HG03066 (cell line): ENCODE measurements around the gene ANGPTL2.

Source experiments
- ATAC-seq: cut with Tn5 transposase; IDR thresholded peaks from one replicate; pipeline ENCODE4 v1.9.1; 2021; ENCODE audit warnings: low read depth; ENCODE audit not compliant: unreplicated experiment

Gene ANGPTL2

GRCh38 chr9:127099664-127100063, 22.8 kb downstream of the ANGPTL2 start:
- ATAC-seq, result no peak

GRCh38 chr9:127098916-127099553, 23.4 kb downstream of the ANGPTL2 start:
- ATAC-seq, result no peak

DNA sequence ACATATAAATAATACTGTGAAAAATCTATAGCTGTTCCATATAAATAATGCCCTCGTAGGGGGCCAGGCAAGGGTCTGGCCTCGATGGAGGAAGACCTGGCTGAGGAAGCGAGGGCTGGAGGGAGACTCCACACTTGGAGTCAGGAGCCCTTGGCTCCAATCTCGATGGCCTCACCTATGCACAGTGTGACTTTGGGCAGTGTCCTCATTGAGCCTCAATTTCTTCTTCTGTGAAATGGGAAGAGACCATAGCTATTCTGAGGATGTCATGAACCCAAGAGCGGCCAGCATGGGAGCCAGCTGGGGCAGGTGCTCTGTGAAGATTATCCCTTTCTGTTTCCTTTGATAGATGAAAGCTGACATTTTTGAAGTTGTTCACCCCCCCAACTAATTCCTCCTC, 24.8 kb downstream of the ANGPTL2 start:
- ATAC-seq, result no peak

- ATAC-seq, result no peak
Measured at GRCh38 chr9:127096208-127096607, 26.2 kb downstream of the ANGPTL2 start.

- no peak for ATAC-seq
Measured at GRCh38 chr9:127095411-127095810, 27.0 kb downstream of the ANGPTL2 start.

DNA sequence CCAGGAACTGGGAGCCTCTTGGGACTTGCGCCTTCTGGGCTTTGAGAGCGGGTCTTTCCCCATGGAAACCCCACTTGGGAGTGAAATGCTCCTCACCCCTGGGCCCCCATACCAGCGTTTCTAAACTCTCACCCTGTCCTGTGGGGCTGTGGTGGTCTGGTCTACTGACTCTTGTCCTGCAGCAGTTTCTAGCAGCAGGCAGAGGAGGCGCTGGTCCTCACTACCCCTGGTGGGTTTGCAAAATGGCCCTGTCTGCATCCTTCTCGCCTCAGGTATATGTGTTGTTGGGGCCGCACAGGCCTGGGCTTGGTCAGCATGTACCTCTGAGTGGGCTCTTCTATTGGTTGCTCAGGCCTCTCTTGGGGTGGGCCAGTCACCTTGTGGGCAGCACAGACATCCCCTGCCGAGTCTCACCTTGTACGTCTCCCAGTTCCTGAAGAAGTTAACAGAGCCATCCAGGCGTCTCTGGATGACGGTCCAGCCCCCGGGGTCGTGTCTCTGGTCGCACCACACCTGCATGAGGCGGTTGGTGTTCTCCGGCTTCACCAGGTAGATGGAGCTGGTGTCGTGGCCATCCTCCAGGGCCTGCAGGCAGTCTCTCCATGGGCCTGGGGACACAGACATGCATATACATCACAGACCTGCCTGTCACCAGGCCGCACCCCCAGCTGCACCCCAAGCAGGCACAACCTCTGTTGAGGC, 29.0 kb downstream of the ANGPTL2 start:
- no peak for ATAC-seq

DNA sequence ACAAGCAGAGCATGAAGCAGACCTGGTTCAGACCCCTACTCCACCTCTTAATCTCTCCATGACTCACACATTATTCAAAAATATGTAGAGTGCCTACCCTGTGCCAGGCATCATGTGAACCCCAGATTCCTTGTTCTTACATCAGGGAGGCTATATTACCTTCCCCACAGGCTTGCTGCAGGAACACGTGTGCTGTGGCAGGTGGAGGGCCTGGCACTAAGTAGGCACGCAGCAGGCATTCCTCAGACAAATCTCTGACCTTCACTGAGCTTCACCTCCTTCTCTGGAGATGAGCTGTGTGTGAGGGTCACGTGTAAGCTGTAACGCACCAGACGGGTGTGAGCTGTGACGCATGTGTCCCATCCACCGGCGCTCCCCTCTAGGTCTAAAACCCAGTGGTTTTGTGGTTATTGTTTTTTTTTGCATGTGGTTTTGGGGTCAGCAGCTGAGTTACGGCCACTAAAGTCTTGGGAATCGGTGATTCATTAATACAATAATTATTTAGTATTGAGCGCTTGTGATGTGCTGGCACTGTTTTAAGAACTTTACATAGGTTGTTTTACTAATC, 30.3 kb downstream of the ANGPTL2 start:
- no peak for ATAC-seq

- ATAC-seq, result no peak
Measured at GRCh38 chr9:127091526-127091925, 30.9 kb downstream of the ANGPTL2 start.

- no peak for ATAC-seq
Measured at GRCh38 chr9:127090341-127090985, 32.0 kb downstream of the ANGPTL2 start.

- no peak for ATAC-seq
Measured at GRCh38 chr9:127089631-127090081, 32.8 kb downstream of the ANGPTL2 start.

GRCh38 chr9:127088724-127089615, 33.5 kb downstream of the ANGPTL2 start:
- ATAC-seq, result no peak

DNA sequence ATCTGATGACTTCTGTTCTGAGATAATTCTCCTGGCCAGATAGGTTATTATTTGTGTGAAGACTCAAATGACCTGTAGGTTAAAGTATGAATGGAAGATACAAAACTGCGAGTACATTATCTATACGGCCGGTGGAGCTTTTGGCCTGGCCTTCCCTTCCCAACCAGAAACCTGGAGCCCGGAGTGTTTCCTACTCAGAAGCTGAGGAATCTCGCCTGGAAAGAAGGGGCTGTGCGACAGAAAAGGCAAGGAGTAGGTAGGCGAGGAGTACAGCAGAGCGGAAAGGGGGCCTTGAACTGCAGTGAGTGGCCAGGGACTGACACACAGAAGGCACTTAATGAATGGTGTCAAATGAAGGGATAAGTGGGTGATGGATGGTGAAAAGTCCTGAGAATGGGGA, 34.6 kb downstream of the ANGPTL2 start:
- no peak for ATAC-seq

DNA sequence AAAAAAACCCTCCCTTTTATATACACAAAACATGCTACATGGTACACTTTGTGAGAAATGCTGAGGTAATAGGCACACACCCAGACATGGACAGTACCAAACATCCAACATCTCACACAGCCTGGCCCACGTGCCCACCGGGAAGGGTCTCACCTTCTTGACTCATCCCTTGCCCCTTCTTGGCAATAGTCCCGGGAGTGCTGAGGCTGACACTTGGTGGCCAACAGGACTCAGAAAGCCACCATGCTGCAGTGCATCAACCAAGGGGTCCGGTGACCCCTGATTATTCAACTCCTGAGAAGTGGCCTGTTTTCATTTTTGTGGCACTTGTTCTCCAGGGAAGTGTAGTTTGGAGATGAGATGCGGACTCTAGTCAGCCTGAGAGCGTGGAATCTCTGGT, 35.0 kb downstream of the ANGPTL2 start:
- ATAC-seq, result no peak

DNA sequence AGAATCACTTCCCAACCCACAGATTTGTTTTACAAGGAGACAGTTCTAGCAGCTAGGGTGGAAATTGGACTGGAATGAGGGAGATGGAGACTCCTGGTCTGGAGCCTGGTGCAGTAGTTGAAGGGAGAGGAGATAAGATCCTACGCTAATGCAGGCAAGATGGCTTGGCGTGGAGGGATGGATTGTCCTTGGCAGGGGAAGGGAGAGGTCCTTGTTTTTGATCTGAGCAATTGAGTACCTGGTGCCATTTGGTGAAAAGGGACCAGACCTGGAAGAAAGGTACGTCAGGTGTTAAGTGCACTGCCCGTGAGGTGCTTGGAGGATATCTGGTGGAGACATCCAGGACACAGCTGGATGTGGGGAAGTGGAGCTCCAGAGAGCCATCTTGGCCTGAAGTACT, 35.7 kb downstream of the ANGPTL2 start:
- no peak for ATAC-seq

DNA sequence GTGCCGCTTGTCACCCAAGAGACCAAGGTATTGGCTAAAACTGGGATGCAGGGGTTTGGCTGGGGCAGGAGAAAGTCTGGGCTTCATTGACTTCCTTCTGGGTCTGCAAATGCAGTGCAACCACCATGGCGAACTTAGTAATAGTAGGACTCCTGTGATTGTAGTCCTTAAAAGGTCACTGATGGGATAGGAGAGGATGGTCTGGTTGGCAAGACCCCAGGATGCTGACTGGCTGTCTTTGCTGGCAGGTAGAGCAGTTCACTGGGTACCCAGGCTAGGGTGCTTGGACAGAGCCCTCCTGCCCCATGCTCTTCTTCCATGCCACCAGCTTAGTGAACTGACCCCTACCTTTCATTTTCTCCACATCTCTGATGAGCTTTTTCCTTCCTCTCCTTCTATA, 37.2 kb downstream of the ANGPTL2 start:
- ATAC-seq, result no peak

DNA sequence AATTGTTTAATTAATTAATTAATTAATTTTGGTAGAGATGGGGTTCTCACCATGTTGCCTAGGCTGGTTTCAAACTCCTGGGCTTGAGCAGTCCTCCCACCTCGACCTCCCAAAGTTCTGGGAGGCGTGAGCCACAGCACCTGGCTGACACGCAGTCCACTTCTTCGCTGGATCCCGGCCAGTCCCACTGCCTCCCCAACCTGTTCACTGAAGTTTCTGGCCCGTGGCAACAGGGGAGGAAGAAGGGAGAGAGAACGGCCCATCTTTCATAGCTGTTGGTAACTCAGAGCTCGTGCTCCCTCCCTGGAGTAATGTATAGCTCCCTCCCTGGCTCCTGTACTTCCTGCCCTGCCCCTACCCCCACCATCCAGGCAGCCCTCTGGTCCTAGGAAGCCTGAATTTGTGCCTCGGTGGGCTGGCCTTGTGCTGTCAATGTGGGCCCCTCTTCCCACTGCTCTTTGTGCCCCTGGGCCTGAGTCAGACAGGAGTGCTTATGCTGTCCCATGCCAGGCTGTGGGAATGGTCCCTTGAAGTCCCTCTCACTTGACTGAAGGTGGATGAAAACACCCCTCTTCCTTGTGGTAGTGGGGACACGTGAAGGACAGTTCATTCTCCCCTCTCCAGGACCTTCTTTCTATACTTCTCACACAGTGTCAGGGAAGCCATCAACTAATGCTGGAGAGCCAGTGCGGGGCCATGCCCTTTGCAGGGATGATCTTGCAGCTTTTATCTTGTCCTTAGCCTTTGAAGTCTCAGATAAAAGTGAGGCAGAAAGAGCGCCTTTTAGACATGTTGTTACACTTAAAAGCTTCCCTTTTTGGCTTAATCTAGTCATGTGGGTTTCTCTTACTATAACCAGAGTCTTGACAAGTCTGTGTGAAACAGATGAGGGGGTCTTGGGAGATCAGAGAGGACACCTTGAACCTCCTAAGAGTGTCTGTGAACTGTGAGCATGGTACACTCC, 38.1 kb downstream of the ANGPTL2 start:
- no peak for ATAC-seq

DNA sequence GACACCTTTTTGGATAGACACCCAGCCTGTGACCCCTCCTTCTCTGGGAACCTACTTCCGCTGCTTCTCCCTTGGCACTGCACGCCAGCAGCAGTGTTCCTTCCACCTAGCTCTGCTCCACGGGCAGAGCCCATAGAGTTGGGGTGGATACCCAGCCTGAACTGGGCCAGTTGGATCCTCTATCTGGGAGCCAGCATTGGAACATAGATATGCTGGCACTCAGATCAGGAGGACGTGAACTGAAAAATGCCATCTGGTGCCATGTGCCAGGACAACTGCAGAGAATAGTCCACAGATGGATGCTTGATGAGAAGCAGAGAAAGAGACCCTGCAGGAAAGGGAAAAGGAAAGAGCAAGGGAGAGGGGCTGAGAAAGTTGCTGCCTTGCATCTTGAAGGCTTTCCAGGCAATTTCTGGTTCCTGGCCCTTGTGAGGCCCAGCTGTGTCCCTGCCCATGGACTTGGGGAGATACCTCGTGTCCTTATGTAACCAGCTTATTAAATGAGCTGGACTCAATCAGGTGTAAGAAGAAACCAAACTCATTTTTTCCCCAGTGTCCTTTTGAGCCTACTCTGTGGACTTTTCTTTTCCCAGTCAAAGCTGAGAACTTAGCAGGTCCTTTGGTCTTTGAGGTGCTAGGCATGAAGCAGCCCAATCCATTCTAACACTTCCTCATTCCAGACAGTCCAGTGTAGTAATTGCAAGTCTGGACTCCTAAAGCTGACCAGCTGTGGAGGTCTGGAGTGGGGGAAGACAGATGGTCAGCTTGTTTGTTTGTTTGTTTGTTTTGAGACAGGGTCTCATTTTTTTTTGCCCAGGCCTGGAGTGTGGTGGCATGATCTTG, 39.1 kb downstream of the ANGPTL2 start:
- no peak for ATAC-seq
